MV-4-11 (cell line): ENCODE measurements around the gene ANKRD33B.

Experiments used
- DNase-seq: peaks from one replicate; lab custom pipeline; 2025; lab: John Stamatoyannopoulos, UW

The ANKRD33B gene

GRCh38 chr5:10677533-10677932 is 113.7 kb downstream of the ANKRD33B start:
- DNase-seq: no peak

- DNase-seq: no peak
Measured at GRCh38 chr5:10678244-10678643, 114.4 kb downstream of the ANKRD33B start.

GRCh38 chr5:10679336-10679988 is 115.6 kb downstream of the ANKRD33B start:
- no peak for DNase-seq

DNA sequence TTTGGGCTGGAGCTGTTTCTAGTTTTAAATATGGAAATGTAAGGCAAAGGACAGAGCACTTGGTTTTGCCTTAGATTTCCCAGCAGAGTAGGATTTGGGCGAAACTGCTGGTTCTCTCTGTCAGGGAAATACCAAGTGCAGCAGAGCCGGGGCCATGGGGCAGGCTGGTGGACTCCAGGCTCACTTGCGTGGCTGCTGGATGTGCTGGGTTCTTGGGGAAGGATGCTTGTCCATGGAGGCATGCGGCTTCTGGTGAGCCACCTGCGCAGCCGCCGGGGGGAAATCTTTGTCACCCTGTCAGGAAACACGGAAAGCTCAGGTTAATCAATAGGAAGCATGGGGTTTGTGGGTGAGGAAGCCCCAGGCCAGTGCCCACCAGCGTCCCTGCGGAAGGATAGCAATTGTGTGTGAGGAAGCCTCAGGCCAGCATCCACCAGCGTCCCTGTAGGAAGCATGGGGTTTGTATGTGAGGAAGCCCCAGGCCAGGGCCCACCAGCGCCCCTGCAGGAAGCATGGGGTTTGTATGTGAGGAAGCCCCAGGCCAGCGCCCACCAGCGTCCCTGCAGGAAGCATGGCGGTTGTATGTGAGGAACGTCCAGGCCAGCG is 117.1 kb downstream of the ANKRD33B start:
- no peak for DNase-seq

DNA sequence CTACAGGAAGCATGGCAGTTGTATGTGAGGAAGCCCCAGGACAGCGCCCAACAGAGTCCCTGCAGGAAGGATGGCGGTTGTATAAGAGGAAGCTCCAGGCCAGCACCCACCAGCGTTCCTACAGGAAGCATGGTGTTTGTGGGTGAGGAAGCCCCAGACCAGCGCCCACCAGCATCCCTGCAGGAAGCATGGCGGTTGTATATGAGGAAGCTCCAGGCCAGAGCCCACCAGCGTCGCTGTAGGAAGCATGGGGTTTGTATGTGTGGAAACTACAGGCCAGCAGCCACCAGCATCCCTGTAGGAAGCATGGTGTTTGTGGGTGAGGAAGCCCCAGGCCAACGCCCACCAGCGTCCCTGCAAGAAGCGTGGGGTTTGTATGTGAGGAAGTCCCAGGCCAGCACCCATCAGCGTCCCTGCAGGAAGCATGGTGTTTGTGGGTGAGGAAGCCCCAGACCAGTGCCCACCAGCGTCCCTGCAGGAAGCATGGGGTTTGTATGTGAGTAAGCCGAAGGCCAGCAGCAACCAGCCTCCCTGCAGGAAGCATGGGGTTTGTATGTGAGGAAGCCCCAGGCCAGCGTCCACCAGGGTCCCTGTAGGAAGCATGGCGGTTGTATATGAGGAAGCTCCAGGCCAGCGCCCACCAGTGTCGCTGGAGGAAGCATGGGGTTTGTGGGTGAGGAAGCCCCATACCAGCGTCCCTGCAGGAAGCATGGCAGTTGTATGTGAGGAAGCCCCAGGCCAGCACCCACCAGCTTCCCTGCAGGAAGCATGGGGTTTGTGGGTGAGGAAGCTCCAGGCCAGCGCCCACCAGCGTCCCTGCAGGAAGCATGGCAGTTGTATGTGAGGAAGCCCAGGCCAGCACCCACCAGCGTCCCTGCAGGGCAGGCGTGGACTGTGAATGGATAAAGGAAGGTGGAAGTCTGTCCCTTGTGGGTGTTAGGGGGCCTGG is 118.1 kb downstream of the ANKRD33B start:
- no peak for DNase-seq

GRCh38 chr5:10682801-10683525 is 119.1 kb downstream of the ANKRD33B start:
- DNase-seq: no peak

DNA sequence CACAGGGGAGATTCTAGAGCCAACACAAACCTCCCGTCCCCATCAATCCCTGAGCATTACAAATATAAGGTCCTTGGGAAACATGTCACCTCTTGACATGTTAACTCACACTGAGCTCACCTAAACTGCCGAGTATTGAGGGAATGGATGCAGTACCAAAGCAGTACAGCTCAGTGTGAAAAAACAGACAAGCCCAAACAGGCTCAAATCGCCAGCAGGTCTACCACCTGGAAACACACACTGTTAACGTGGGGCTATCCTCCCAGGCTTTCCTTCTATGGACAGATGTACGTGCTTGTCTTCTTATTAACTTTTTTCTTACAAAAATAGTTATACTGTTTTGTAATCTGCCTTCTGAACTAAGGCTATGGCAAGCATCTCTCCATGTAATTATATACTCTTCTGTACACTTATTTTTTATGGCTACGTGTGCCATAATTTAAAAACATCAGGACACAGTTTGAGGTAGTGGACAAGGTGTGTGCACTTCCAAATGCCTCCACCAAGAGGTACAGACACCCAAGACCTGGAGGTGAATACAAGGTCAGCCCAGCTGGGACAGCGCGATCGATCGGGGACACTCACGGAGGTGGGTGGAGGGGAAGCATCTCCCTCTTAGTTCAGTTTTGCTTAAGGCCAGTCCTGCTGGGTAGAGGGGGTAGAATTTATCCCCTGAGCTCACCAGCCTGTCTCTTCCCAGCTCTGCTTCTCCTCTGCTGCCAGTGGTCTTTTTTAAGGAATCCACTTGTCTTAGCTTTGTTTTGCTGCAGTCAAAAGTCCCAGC is 120.6 kb downstream of the ANKRD33B start:
- DNase-seq: no peak

- no peak for DNase-seq
Measured at GRCh38 chr5:10685115-10685521, 121.2 kb downstream of the ANKRD33B start.

DNA sequence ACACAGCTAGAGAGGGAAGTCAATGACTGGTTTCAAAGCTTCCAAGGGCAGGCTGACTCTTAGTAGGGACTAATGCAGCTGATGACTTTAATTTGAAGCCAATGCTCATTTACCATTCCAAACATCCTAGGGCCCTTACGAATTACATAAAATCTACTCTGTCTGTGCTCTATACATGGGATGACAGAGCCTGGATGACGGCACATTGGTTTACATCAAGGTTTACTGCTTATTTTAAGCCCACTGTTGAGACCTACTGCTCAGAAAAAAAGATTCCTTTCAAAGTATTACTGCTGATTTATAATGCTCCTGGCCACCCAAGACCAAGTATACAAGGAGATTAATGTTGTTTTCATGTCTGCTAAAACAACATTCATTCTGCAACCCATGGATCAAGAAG is 123.0 kb downstream of the ANKRD33B start:
- DNase-seq: no peak

DNA sequence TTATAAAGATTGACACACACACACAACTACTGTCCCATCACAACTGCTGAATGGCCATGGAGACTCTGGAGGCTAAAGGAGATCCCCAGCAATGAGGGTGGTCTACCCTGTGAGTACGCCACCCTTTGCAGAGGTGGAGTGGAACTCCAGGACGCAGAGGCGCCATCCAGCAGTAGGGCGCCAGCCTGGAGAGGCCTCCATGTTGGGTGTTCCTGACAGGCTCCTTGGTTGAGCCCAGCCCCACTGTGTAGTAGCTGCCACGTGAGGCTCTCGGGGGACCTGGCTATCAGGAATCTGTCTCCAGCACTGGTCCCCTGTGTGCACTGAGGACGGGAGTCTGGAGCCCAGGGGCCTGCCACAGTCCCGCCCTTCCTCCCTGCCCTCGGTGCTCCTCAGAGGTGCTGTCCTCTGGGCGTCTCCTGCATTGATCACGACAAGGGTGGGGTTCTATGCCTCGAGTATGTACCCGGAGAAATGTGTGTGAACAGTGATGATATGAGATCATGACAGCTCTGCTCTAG is 124.8 kb downstream of the ANKRD33B start:
- no peak for DNase-seq

DNA sequence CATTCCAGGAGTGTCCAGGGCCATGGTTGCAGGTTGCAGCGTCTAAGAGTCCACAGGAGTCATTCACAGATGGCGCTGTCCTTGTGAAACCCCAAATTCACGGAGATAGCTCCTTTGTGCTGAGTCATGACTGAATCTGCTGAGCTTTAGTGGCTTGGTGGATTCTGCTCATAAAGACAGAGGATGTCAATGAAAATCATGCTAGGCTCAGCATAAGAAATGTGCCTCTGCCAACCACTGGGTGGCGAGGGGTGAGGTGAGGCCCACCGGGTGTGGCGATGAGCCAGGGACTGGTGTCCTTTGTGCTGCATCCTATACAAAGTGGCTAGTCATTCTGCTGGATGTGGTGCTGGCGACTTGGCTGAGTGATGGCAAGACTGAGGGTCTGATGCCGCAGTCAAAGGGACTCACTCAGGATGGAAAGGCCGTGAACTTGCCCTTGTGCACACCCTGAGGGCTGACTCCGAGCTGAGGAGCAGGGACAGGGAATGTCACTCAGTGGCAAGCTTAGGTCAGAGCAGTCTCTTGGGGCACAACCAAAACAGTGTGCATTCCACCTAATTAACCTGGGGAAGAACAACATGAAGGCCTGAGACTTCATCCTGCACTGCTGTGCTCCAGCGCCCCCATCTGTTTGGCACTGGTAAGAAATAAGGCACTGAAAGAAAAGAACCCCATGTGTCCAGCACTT is 125.7 kb downstream of the ANKRD33B start:
- DNase-seq: peak; percentile 27

DNA sequence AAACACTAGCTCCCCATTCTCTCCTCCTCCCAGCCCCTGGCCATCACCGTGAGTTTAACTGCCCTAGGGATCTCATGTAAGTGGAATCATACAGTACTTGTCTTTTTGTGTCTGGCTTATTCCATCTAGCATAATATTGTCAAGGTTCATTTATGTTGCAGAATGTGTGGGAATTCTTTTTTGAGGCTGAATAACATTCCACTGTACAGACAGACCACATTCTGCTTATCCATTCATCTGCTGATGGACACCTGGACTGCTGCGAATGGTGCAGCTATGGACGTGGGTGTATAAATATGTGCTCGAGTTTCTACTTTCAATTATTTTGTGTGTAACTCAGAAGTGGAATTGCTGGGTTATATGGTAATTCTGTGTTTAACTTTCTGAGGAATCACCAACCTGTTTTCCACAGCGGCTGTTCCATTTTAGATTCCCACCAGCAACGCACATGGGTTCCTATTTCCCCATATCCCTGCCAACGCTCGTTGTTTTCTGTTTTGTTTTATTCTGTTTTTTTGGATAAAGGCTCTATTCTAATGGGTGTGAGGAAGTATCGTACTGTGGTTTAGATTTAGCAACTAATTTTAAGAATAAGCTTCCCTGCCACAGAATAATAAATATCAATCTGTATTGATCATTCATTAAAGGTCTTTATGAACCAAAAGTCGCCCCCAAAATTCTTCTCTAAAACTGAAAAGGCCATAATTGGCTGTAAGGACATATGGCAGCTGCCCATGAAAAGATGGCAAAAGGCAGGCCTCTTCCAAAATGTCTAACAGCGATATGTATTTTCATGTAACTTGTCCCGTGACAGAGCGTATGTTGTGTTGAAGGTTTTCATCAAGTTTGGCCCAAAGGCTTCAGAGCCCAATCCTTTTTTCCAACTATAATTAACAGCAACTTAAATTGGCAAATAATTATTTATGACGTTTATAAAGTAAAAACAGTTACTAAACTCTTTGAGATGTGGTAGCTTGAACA is 126.9 kb downstream of the ANKRD33B start:
- no peak for DNase-seq

- no peak for DNase-seq
Measured at GRCh38 chr5:10691826-10692785, 128.2 kb downstream of the ANKRD33B start.

DNA sequence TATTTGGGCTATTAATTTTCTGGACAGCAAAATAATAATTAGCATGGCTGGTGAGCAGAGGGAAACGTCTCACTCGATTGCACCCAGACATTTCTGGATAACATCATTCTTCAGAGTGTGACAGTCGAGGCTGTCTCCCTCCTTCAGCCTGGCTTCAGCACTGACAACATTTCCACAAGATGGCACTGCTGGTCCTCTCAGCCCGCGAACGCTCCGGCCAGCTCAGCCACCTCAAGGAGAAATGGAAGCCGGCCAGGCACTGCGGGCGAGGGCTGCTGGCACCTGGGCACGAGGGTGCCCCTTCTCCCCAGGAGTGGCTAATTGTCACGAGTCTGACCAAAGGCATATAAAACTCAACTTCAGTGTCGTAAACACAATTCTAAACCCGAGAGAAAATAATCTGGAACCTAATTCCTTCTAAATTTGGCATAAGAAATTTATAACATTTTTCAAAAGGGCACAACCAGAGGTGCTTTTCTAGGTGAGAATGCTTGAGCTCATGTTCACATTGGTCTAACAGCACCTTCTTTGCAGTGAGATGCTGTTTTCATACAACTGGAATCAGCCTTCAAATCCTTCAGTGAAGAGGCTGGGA is 131.3 kb downstream of the ANKRD33B start:
- DNase-seq: peak; percentile 22

- DNase-seq: peak; percentile 19
Measured at GRCh38 chr5:10695759-10696543, 132.1 kb downstream of the ANKRD33B start.

GRCh38 chr5:10699281-10699874 is 135.5 kb downstream of the ANKRD33B start:
- DNase-seq: no peak
